Activated T-helper 17 cell treated with anti-CD3 and anti-CD28 coated beads, Interleukin-2, amount 50 U/mL, for 72 hours (primary cell): Measurements from ENCODE around the gene FOXL3. TPM values are rescaled to one million over a fixed set of nuclear protein-coding genes. Genes with fewer than 3 reads are reported as not detected.

ENCODE experiments used
- ATAC-seq: fragments of 150-1000 bp; cut with Tn5 transposase; replicated peaks from 2 replicates; pipeline ENCODE4 v1.10.0; 2021; ENCODE audit warnings: mild to moderate bottlenecking, moderate library complexity
- H3K27ac Mint-ChIP-seq: one replicate; pipeline ENCODE4 v1.8.0; 2022; ENCODE audit warnings: mixed read lengths
- H3K27me3 Mint-ChIP-seq: one replicate; pipeline ENCODE4 v1.8.0; 2022; ENCODE audit warnings: mixed read lengths
- H3K36me3 Mint-ChIP-seq: one replicate; pipeline ENCODE4 v1.8.0; 2022; ENCODE audit warnings: low read depth, mild to moderate bottlenecking, mixed read lengths
- H3K4me1 Mint-ChIP-seq: one replicate; pipeline ENCODE4 v1.8.0; 2022; ENCODE audit warnings: mixed read lengths
- H3K4me3 Mint-ChIP-seq: one replicate; pipeline ENCODE4 v1.8.0; 2022; ENCODE audit warnings: mild to moderate bottlenecking, mixed read lengths
- H3K9me3 Mint-ChIP-seq: one replicate; pipeline ENCODE4 v1.8.0; 2022; ENCODE audit warnings: mixed read lengths
- total RNA-seq, 2 donors: library from RNA; stranded (reverse); gene quantifications; one replicate each; pipeline ENCODE4 v1.2.3, GENCODE V29; 2022

Gene FOXL3
- total RNA-seq, 2 donors from 2014 or later = not detected

GRCh38 chr7:297611-298374 lies 7.8 kb downstream of the FOXL3 start:
- ATAC-seq = no peak
- Mint-ChIP-seq H3K4me3 (no peak overlapping the region), H3K36me3 (no peaks in the 10 kb centered on the region), H3K27ac (no peak overlapping the region), H3K9me3 (no peaks in the 10 kb centered on the region), H3K27me3 (peaks cover 6% of the 10 kb centered on the region), H3K4me1 (no peaks in the 10 kb centered on the region)

- ATAC-seq = no peak
- H3K36me3 Mint-ChIP-seq = no peaks in the 10 kb centered on the region
- no peaks in the 10 kb centered on the region for H3K4me1 Mint-ChIP-seq
- H3K27ac Mint-ChIP-seq = no peak overlapping the region
- no peaks in the 10 kb centered on the region for H3K9me3 Mint-ChIP-seq
- peaks cover 1% of the 10 kb centered on the region for H3K27me3 Mint-ChIP-seq
- H3K4me3 Mint-ChIP-seq = no peak overlapping the region
These were observed 8.4 kb downstream of the FOXL3 start for GRCh38 chr7:298375-298702.

- H3K4me3 Mint-ChIP-seq = no peak overlapping the region
- no peaks in the 10 kb centered on the region for H3K9me3 Mint-ChIP-seq
- no peaks in the 10 kb centered on the region for H3K27me3 Mint-ChIP-seq
These were observed 8.8 kb downstream of the FOXL3 start for GRCh38 chr7:298743-299142.

GRCh38 chr7:299169-299568 lies 9.2 kb downstream of the FOXL3 start:
- ATAC-seq = no peak
- Mint-ChIP-seq H3K36me3 (no peaks in the 10 kb centered on the region), H3K9me3 (no peaks in the 10 kb centered on the region), H3K27ac (no peak overlapping the region), H3K27me3 (no peaks in the 10 kb centered on the region), H3K4me1 (no peaks in the 10 kb centered on the region), H3K4me3 (no peak overlapping the region)

More at GRCh38 chr7:298743-299142, 8.8 kb downstream of the FOXL3 start:
- H3K4me1 Mint-ChIP-seq = no peaks in the 10 kb centered on the region
- no peak overlapping the region for H3K27ac Mint-ChIP-seq
- H3K36me3 Mint-ChIP-seq = no peaks in the 10 kb centered on the region
- ATAC-seq = no peak

- H3K4me3 Mint-ChIP-seq = no peak overlapping the region
- ATAC-seq = no peak
- H3K27me3 Mint-ChIP-seq = peaks cover 4% of the 10 kb centered on the region
- H3K27ac Mint-ChIP-seq = no peak overlapping the region
- H3K9me3 Mint-ChIP-seq = no peaks in the 10 kb centered on the region
- H3K36me3 Mint-ChIP-seq = no peaks in the 10 kb centered on the region
- H3K4me1 Mint-ChIP-seq = peaks cover 3% of the 10 kb centered on the region
These were observed 9.7 kb downstream of the FOXL3 start for GRCh38 chr7:299628-300027.

- Mint-ChIP-seq H3K4me3 (no peak overlapping the region), H3K27me3 (peaks cover 5% of the 10 kb centered on the region), H3K36me3 (no peaks in the 10 kb centered on the region), H3K27ac (no peak overlapping the region), H3K4me1 (peaks cover 5% of the 10 kb centered on the region), H3K9me3 (no peaks in the 10 kb centered on the region)
- ATAC-seq = no peak
These were observed 10.1 kb downstream of the FOXL3 start for GRCh38 chr7:300048-300447.

- H3K9me3 Mint-ChIP-seq = no peaks in the 10 kb centered on the region
- no peaks in the 10 kb centered on the region for H3K36me3 Mint-ChIP-seq
- H3K27ac Mint-ChIP-seq = no peak overlapping the region
- H3K27me3 Mint-ChIP-seq = peaks cover 5% of the 10 kb centered on the region
- H3K4me1 Mint-ChIP-seq = peaks cover 5% of the 10 kb centered on the region
- ATAC-seq = no peak
- no peak overlapping the region for H3K4me3 Mint-ChIP-seq
These were observed 10.7 kb downstream of the FOXL3 start for GRCh38 chr7:300546-301290.

- no peaks in the 10 kb centered on the region for H3K36me3 Mint-ChIP-seq
- no peak overlapping the region for H3K27ac Mint-ChIP-seq
- peaks cover 5% of the 10 kb centered on the region for H3K4me1 Mint-ChIP-seq
- no peaks in the 10 kb centered on the region for H3K9me3 Mint-ChIP-seq
- peaks cover 5% of the 10 kb centered on the region for H3K27me3 Mint-ChIP-seq
- ATAC-seq = no peak
- H3K4me3 Mint-ChIP-seq = no peak overlapping the region
These were observed 11.5 kb downstream of the FOXL3 start for GRCh38 chr7:301291-302053.

GRCh38 chr7:302054-302992 lies 12.4 kb downstream of the FOXL3 start:
- Mint-ChIP-seq H3K27me3 (peaks cover 9% of the 10 kb centered on the region), H3K27ac (no peak overlapping the region), H3K36me3 (no peaks in the 10 kb centered on the region), H3K9me3 (no peaks in the 10 kb centered on the region), H3K4me3 (no peak overlapping the region), H3K4me1 (peaks cover 5% of the 10 kb centered on the region)
- ATAC-seq = no peak

- no peak overlapping the region for H3K27ac Mint-ChIP-seq
- H3K4me3 Mint-ChIP-seq = no peak overlapping the region
- H3K4me1 Mint-ChIP-seq = peaks cover 5% of the 10 kb centered on the region
These were observed 13.5 kb downstream of the FOXL3 start for GRCh38 chr7:303425-303824.

GRCh38 chr7:303884-304573 lies 14.1 kb downstream of the FOXL3 start:
- Mint-ChIP-seq H3K36me3 (no peaks in the 10 kb centered on the region), H3K27me3 (peaks cover 9% of the 10 kb centered on the region), H3K27ac (no peak overlapping the region), H3K4me3 (no peak overlapping the region), H3K9me3 (no peaks in the 10 kb centered on the region), H3K4me1 (peaks cover 5% of the 10 kb centered on the region)
- ATAC-seq = no peak

More at GRCh38 chr7:303425-303824, 13.5 kb downstream of the FOXL3 start:
- Mint-ChIP-seq H3K27me3 (peaks cover 9% of the 10 kb centered on the region), H3K9me3 (no peaks in the 10 kb centered on the region), H3K36me3 (no peaks in the 10 kb centered on the region)
- no peak for ATAC-seq

- no peak for ATAC-seq
- Mint-ChIP-seq H3K27me3 (peaks cover 13% of the 10 kb centered on the region), H3K4me1 (peaks cover 5% of the 10 kb centered on the region), H3K27ac (no peak overlapping the region), H3K36me3 (no peaks in the 10 kb centered on the region), H3K9me3 (no peaks in the 10 kb centered on the region), H3K4me3 (no peak overlapping the region)
These were observed 14.8 kb downstream of the FOXL3 start for GRCh38 chr7:304574-305409.
